IPS-18c (cell line): ENCODE results near the gene PRPF6.

ENCODE experiments used
- H3K4me3 ChIP-seq: 2 replicates; pipeline ENCODE4 v1.7.0; 2013; ENCODE audit warnings: low read depth, mild to moderate bottlenecking, low read length, moderate library complexity; ENCODE audit not compliant: insufficient read depth
- H3K9me3 ChIP-seq: one replicate; pipeline ENCODE4 v1.6.1; 2013; ENCODE audit warnings: mild to moderate bottlenecking, low read length, moderate library complexity; ENCODE audit not compliant: control insufficient read depth, insufficient read depth

Gene PRPF6

GRCh38 chr20:64071341-64072332 is 90.7 kb downstream of the PRPF6 start:
- H3K4me3 ChIP-seq, result no peak overlapping the region
- H3K9me3 ChIP-seq, result no peaks in the 10 kb centered on the region

DNA sequence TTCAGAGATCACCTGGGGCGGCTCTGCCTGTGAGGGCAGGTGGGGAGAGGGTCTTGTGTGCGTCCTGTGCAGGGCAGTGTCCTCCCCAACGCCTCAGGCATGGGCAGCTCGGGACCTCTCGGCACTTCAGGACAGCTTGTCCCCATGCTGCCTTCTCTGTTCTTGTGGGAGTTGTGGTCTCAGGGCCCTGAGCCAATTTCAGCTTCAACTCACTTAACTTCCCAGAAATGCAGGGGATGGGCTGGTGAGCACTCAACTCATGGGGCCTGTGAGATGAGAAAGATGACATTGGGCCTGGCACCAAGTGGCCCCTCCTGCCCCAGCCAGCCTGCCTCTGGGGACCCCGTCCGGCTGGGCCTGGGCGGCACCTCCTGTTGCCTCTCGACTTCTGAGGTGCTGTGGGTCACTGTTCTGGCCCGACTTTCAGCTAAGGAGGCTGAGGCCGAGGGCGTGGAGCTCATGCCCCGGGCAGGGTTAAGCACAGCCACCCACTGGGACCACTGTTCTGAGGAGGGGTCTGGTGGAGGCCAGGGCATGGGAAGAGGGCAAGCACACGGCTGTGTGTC is 91.6 kb downstream of the PRPF6 start:
- Histone ChIP-seq H3K9me3 (no peaks in the 10 kb centered on the region), H3K4me3 (no peak overlapping the region)

DNA sequence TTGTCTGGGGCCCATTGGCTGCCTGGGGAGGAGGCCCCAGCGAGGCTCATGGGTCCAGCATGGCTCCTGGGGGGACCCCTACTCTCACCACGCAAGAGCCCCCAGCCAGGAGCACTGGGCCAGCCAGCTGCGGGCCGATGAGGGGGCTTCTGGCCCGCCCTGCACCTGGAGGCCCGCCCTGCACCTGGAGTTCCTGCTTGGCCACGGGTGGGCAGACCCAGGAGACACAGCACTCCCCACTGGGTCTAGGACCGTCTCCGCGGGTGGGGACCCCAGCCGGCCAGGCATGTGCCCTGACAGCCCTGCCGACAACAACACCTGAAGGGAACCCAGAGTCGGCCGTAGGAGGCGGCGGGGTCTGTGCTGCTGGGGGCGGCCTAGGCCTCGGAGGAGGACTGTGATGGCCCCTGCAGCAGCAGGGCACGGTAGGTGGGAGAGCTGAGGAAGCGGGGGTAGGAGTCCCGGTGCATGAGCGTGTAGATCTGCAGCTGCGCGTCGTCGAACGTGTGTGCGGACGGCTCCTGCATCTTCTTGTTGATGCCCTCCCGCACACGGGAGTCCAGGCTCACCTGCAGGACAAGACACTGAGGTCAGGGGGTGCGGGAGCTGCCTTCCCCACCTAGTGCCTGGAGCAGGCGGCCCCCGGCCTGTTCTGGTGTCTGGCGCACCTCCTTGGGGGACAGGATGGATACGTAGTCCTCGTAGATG is 92.7 kb downstream of the PRPF6 start:
- Histone ChIP-seq H3K9me3 (no peaks in the 10 kb centered on the region), H3K4me3 (no peak overlapping the region)

DNA sequence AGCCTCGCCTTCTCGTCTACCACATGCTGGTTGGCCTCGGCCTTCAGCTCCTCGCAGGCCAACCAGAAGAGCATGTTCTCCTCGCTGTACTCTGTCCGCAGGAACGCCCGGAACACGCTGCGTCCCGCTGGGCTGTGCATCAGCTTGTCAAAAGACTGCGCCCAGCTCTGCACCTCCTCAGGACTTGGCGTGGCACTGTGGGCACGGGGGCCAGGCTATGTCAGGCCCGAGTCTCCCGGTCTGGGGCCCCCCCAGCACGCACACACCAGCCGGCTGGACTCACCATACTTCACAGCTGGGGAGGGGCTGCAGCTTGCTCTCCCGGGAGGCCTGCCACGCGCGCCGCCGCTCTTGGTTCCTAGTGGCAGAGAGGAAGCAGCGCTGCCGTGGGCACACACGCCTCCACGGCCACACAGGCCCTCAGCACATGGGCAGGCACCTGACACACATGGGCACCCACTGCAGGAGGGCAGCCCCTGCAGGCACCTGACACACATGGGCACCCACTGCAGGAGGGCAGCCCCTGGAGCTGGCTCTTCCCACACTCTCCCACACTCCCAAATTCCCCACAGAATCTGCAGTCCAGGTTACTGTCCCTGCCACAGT is 93.4 kb downstream of the PRPF6 start:
- H3K4me3 ChIP-seq, result no peak overlapping the region
- H3K9me3 ChIP-seq, result no peaks in the 10 kb centered on the region

DNA sequence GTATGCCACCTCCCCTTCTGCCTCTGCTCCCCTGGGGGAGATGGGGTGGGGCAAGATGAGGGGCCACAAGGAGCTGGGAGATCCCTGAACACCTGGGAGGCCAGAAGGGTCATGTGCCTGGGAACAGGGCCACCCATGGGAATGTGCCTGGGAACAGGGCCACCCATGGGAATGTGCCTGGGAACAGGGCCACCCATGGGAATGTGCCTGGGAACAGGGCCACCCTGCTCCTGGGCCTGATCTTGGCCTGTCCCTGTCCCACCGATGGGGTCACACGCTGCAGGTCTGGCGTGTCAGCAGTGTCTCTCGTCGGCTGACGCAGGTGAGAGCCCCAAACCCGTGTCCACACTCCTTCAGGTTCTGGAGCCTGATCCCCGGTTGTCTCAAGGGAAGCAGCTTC is 94.0 kb downstream of the PRPF6 start:
- Histone ChIP-seq H3K9me3 (no peaks in the 10 kb centered on the region), H3K4me3 (no peak overlapping the region)

GRCh38 chr20:64075556-64075955 is 94.6 kb downstream of the PRPF6 start:
- Histone ChIP-seq H3K4me3 (no peak overlapping the region), H3K9me3 (no peaks in the 10 kb centered on the region)

- no peaks in the 10 kb centered on the region for H3K9me3 ChIP-seq
- H3K4me3 ChIP-seq, result no peak overlapping the region
These were observed 95.4 kb downstream of the PRPF6 start for GRCh38 chr20:64076061-64076997.

- Histone ChIP-seq H3K9me3 (no peaks in the 10 kb centered on the region), H3K4me3 (no peak overlapping the region)
These were observed 96.2 kb downstream of the PRPF6 start for GRCh38 chr20:64077094-64077493.

- H3K4me3 ChIP-seq, result no peak overlapping the region
- H3K9me3 ChIP-seq, result no peaks in the 10 kb centered on the region
These were observed 96.6 kb downstream of the PRPF6 start for GRCh38 chr20:64077541-64077875.

GRCh38 chr20:64077876-64078551 is 97.1 kb downstream of the PRPF6 start:
- no peak overlapping the region; the same call in 1 of the 2 replicates for H3K4me3 ChIP-seq

GRCh38 chr20:64078934-64079272 is 98.0 kb downstream of the PRPF6 start:
- no peaks in the 10 kb centered on the region for H3K9me3 ChIP-seq
- peak overlapping the region; percentile 68 for H3K4me3 ChIP-seq

More at GRCh38 chr20:64077876-64078551, 97.1 kb downstream of the PRPF6 start:
- H3K9me3 ChIP-seq, result no peaks in the 10 kb centered on the region

- Histone ChIP-seq H3K9me3 (no peaks in the 10 kb centered on the region), H3K4me3 (peak within 1 kb of the TSS; percentile 75)
These were observed 98.5 kb downstream of the PRPF6 start, which contains the start of gene RGS19 for GRCh38 chr20:64079273-64080012. RGS19 (minus strand) TSS chr20:64079518; CDS start chr20:64076886, 2,632 bp downstream.

- Histone ChIP-seq H3K4me3 (peak within 1 kb of the TSS; percentile 75), H3K9me3 (no peaks in the 10 kb centered on the region)
These were observed 99.3 kb downstream of the PRPF6 start, which contains the start of gene OPRL1 for GRCh38 chr20:64080013-64080812. OPRL1 (plus strand) TSS chr20:64080082; CDS start chr20:64092721, 12,639 bp downstream.

DNA sequence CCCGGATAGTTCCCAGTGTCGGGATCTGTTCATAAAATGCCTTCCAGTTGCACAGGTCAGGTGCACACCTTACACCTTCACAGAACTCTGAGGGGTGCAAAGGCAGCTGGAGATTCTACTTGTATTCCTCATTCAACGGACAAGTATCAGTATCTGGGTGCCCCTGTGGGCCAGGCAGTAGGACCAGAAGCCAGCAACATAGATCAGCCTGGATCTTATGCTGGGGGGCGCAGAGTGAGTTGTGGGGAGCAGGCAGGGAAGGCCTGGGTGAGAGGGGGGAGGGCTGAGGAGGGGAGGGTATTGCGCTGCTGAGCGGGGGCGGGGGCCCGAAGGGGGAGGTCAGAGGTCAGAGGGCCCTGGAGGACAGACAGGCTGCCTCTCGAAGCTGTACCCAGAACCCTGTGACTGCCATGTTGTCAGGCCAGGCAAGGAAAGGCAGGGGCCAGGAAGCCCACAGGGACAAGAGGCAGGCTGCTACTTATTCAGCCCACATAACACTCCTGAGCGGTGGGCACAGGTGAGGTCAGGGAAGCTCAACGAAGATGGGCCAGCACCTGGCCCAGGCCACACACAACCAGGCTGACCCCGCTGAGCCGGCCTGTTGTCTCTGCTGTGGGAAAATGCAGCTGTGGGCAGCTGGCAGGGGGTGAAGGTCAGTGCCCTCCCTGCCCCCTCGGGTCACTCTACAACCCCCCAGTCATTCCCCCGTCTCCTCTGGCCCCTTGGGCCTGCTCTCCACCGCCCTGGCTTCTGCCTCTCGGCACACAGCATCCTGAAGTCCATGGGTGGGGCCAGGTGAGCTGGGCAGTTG is 100.1 kb downstream of the PRPF6 start:
- H3K9me3 ChIP-seq, result no peaks in the 10 kb centered on the region
- H3K4me3 ChIP-seq, result peak overlapping the region; percentile 75; the same call in 1 of the 2 replicates
